ENCODE data around the gene RIGI.

- peak; percentile 23; the same call in 1 of the 2 replicates for TF ChIP-seq CTCF (IDR thresholded peaks at IDR 0.05; ENCODE audit: low read length)
- TF ChIP-seq EZH2 (optimal IDR thresholded peaks at IDR 0.05; ENCODE audit: low read depth, low read length): no peak
Measured at GRCh38 chr9:32550562-32551275, 24.7 kb upstream of the RIGI start.

All from MM.1S (cell line).